SKM-1 treated with dmso at 0.1 percent for 144 hours (cell line): ENCODE data around the gene KIRREL2.

Experiments
- DNase-seq: peaks from one replicate; lab custom pipeline; 2025; ENCODE audit not compliant: unreplicated experiment; lab: John Stamatoyannopoulos, UW

The KIRREL2 gene

DNA sequence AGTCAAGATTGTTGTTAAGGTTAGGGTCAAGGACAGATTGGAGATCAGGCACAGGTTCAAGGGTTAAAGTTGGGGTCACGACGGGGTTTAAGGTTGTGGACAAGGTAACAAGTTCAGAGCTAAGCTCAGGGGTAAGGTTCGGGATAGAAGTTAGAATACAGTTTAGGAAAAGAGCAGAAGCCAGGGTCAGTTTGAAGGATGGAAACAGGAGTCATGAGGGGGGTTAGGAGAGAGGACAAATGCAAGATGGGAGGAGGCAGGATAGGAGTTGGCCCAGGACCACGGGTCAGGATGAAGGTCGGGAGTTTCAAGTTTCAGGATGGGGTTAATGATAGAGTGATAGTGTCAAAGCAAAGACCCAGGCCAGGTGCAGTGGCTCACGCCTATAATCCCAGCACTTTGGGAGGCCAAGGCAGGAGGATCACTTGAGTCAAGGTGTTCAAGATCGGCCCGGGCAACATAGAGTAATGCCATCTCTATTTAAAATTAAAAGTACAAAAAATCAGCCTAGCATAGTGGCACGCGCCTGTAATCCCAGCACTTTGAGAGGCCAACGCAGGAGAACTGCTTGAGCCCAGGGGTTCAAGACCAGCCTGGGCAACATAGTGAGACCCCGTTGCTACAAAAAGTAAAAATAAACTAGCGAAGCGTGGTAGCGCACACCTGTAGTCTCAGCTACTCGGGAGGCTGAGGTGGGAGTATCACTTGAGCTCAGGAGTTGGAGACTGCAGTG is 12.1 kb upstream of the KIRREL2 start:
- no peak for DNase-seq

DNA sequence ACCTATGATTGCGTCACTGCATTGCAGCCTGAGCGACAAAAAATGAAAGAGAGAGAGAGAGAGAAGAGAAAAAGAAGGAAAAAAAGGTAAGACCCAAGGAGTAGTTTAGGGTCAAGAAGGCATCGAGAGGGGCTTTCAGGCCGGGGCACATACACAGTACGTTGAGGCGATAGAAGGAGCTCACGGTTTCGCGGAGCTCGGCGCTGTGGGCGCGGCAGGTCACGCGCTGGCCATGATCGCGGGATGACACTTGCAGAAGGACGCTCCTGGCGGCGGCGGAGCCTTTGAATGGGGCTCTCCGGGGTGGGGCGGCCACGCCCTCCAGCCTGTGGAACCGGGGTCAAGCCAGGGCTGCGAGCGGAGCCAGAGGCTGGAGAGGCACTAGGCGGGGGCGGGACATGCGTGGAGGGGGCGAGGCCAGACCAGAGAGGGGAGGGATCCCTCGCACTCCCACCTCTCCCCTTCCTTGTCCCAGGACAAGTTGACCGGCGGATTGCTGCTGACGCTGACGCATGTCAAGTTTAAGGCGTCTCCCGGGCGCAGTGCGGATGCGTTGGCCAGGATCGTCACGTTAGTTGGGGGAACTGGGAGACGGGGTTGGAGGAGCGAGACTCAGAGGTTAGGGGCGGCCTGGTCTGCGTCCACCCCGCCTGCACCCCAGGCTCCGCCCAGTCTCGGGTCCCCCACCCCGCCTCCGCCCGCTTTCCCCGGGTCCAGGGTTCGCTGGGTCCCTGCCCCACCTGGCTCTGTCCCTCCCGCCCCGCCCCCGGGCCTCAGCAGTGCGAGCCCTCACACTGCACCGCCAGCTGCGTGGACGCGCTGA is 11.3 kb upstream of the KIRREL2 start:
- DNase-seq: no peak

DNA sequence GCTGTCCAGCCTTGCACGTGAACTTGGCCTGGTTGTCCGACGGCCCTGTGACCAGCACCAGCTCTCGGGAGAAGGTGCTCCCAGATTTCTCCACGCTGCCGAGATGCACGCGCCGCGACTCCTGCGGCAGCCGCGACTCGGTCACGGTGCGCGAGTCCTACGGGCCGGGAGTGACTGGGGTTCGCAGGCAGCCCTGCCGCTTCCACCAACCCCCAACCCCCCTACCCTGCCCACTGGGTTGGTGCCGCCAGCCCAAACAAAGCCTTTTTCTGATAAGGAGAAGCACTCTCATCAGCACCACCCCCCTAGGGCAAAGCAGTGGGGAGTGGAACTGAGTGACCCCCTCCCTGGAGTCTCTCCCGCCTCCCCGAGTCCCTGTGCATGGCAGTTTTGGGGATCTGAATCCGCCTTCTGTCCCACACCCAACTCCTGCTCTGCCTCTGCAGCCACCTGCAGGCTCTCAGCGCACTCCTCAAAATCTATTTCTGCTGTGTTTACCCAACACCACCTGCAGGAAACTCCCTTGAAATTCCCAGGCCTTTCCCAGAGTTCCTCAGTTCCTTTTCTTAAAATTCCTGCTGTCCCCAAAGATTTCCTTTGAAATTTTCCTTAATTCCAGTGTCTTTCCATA is 10.6 kb upstream of the KIRREL2 start:
- DNase-seq: no peak

DNA sequence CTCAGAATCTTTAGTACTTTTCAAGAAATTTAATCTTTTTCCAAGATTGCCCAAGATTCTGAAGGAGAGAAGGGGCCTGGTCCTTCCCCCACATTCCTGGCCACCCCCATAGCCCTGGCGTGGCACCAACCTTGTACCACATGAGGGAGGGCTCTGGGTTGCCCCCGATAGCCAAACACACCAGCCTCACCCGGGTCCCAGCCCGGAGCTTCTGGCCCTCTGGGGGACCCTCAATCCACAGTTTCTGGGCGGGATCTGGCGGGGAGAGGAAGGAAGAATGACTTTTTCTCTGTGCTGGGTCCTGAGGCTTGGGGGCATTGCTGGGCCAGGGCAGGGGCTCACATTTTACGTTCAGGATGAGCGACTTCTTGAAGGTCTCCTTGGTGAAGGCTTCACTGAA is 8.8 kb upstream of the KIRREL2 start:
- DNase-seq: no peak

DNA sequence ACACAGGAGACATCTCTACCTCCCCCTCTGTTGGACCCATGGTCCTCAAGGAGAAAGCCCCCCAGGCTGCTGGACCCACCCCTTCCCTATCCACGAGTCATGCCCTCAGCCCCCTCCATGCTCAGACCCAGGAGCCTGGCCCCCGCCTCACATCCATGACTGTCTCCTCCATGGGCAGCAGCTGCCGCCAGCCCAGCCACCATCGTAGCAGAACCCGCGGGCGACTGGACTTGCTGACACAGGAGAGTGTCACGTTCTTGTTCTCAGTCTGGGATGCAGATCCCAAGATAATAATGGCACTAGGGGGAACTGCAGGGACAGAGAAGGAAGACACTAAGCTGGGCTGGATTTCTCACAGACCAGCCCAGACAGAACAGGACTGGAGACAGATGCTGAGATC is 8.2 kb upstream of the KIRREL2 start:
- no peak for DNase-seq

DNA sequence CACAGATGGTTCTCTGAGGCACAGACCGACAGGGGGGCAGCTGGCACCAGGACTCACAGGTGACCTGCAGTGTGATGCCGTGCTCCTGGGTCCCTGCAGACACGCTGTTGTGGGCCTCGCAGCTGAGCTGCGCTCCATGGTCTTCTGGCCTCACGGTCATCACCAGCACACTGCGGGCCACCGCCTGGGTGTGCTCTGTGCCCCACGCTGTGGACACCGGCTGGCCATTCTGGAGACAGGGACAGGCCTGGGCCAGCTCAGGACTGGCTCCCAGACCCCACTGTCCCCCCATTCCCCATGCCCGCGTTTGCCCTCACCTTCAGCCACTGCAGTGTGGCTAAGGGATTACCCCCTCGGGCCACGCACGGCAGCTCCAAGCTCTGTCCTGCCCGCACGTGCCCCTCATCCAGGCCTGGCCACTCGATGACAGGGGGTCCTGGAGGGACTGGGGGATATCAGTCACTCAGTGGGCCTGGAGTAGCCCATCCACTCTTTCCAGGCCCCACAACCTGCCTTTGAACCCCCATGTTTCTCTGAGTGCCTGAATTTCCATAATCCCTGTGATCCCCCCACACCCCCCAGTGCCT is 7.7 kb upstream of the KIRREL2 start:
- no peak for DNase-seq

DNA sequence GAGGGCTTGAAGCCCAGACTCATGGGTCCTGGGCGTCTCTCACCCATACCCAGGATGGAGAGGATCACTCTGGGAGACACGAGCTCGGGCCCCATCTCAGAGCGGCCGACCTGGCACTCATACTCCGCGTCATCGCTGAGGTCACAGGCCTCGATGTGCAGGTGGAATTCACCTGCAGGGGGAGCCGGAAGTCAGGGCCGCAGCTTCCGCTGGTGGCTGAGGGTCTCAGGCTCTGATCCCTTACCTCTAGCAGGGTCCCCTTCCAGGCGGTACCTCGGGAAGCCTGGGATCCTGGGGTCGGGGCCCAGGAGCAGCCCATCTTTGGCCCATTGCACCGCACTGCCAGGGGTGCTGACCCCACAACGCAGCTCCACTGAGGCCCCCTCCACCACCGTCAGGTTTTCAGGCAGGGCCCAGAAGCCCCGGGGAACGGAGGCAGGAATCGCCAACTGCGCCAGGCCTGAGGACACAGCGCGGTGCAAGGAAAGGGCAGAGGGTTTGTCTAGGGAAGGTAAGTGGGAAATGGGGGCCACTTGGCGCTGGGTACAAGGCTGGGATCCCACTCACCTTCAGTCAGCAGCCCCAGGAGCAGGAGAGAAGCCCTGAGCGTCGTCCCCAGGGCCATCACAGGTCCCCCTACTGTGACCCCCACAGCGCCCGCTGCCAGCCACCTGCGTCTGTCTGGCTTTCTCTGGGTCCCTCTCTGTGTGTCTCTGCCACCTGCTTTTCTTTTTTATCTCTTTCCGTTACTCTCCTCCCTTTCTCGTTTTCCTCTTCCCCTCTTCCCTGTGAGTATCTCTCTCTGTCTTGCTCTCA is 5.3 kb upstream of the KIRREL2 start:
- DNase-seq: no peak

DNA sequence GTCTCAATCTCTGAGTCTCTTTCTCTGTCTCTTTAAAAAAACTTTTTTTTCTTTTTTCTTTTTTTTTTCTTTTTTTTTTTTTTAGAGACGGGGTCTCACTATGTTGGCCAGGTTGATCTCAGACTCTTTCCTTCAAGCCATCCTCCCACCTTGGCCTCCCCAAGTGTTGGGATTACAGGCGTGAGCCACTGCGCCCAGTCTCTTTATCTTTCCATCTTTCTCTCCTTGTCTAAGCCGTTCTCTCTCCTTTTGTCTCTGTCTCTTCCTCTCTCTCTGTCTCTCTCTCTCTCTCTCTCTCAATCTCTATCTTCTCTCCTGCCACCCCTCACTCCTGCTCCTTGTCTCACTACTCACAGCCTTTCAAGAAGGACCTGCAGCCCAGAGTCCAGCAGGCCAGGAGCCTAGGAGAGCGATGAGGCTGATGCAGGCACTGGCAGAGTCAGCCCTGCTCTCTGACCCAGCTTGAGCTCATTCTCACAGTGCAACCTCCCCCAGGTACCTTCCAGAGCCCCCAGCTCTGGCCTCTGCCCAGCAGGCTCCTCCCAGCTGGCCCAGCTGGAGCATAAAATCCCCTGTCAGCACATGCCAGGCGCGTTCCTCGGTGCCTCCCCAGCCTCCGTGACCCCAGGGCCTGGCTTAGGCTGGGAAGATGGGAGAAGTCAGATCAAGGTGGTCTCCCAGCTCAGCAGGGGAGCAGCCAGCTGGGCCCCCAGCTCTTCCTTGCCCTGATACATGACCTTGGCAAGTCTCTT is 4.5 kb upstream of the KIRREL2 start, which contains the start of gene NPHS1:
Gene NPHS1 (minus strand): TSS at position 476 of the 752 bp plus-strand sequence. CDS start 667 bp downstream, outside the sequence.
- DNase-seq: no peak

DNA sequence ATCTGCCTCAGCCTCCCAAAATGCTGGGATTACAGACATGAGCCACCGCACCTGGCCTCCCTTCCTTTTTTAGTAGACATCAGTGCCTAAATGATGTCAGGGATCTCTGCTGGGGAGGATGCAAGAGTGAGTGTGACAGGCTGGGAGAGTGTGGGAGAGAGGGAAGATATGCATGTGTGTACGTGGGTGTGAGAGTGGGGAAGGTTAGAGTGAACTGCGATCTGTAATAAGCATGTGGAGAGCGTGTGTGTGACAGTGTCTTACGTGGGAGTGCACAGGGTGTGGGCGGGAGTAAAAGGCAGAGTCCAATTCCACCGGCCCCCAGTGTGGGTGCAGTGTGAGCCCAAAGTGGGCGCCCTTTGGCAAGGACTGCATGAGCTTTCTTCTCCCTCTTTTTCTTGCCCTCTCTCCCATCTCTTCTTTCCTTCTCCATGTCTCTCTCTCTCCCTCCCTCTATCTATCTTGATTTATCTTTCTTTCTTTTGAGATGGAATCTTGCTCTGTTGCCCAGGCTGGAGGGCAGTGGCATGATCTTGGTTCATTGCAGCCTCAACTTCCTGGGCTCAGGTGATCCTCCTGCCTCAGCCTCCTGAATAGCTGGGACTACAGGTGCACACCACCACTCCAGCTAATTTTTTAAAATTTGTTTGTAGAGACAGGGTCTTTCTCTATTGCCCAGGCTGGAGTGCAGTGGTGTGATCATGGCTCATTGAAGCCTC is 3.5 kb upstream of the KIRREL2 start:
- no peak for DNase-seq

DNA sequence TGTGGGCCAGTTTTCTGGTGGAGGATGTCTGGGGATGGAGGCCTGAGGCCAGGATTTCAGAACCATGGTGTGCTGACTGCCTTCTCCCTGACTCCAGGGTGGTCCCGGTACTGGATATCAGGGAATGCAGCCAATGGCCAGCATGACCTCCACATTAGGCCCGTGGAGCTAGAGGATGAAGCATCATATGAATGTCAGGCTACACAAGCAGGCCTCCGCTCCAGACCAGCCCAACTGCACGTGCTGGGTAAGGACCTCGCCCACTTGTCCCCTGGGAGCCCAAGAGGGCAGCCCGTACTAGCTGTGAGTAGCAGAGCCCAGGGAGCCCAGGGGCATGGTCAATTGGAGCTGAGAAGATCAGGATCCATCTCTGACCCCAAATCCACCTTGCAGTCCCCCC is 1.6 kb downstream of the KIRREL2 start:
- no peak for DNase-seq

DNA sequence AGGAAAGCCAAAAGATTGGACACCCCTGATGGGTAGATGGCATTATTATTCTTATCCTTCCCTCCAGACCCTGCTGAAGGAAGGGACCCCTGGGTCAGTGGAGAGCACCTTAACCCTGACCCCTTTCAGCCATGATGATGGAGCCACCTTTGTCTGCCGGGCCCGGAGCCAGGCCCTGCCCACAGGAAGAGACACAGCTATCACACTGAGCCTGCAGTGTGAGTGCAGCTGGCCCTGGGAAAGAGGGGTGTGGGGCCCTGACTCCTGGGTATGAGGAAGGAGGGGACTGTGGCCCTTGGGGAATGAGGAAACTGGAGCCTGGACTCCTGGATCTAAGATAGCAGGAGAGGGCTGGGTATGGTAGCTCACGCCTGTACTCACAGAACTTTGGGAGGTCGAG is 2.7 kb downstream of the KIRREL2 start:
- no peak for DNase-seq

DNA sequence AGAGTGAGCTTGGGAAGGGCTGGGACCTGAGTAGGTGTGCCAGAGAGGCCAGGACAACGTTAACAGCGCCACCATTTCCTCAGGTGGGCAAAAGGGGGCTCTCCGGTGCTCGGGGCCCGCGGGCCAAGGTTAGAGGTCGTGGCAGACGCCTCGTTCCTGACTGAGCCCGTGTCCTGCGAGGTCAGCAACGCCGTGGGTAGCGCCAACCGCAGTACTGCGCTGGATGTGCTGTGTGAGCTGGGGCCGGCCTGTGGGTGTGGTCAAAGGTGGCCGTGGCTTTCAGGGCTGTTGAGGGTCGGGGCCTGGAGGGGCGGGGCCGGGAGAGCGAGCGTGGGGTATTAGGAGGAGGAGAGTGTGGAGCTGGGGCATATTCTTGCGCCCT is 3.7 kb downstream of the KIRREL2 start:
- no peak for DNase-seq

DNA sequence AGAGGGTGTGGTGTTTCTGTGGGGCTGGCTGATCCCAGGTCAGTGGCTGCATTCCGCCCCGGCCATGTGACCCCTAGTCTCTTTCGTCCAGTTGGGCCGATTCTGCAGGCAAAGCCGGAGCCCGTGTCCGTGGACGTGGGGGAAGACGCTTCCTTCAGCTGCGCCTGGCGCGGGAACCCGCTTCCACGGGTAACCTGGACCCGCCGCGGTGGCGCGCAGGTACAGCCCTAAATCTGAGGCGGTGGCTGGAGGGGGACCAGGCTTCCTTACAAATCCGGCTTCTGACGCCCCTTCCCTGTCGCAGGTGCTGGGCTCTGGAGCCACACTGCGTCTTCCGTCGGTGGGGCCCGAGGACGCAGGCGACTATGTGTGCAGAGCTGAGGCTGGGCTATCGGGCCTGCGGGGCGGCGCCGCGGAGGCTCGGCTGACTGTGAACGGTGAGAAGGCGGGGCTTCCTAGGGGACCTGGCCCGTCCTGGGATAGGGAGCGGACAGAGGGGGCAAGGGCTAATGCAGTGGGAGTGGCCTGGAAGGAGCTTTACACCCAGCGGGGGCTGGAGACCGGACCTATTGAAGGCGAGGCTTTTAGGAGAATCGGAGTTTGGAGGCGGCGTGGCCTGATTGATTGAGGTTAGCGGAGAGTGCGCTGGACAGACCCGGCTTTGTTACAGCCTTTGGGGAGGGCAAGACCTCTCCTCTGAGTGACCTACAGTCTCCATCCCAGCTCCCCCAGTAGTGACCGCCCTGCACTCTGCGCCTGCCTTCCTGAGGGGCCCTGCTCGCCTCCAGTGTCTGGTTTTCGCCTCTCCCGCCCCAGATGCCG is 4.3 kb downstream of the KIRREL2 start:
- DNase-seq: no peak

DNA sequence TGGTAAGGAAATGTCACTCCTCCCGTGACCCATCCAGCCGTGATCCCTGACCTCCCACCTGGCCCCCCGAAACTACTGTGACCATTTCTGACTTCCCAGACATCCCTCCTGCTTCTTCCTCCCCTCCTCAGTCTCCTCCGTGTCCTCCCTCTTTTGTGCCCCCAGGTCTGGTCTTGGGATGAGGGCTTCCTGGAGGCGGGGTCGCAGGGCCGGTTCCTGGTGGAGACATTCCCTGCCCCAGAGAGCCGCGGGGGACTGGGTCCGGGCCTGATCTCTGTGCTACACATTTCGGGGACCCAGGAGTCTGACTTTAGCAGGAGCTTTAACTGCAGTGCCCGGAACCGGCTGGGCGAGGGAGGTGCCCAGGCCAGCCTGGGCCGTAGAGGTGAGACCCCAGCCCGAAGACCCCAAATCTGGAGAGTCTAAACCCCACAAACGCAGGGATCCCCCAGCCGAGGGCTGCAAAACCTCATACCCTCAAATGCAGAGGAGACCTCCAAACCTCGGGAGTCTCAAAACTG is 5.0 kb downstream of the KIRREL2 start:
- DNase-seq: no peak

DNA sequence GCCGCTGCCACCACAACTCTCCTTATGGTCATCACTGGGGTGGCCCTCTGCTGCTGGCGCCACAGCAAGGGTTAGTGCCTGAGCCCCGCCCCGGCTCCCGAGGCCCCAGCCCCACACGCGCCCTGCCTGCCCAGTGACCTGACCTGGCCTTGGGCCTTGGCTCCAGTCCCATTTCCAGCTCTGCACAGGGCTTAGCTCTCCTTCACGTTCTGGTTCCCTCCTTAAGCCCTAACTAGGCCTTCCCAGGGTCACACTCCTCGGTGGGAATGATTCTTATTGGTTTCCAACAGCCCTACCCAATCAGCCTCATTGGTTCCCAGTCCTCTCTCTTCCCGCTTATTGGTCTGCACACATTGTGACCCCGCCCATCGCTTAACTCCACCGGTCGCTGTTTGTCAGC is 5.8 kb downstream of the KIRREL2 start:
- DNase-seq: no peak

DNA sequence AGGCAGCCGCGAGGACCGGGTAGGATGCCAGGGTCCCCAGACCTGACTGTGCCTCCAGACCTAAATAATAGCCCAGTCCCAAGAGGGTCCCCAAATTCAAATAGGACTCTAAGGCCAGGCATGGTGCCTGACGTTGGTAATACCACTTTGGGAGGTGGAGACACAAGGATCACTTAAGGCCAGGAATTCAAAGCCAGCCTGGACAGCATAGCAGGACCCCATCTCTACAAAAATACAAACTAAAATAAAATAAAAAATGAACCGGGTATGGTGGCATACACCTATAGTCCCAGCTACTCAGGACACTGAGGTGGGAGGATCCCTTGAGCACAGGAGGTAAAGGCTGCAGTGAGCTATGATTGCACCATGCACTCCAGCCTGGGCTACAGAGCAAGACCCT is 6.3 kb downstream of the KIRREL2 start:
- no peak for DNase-seq

DNA sequence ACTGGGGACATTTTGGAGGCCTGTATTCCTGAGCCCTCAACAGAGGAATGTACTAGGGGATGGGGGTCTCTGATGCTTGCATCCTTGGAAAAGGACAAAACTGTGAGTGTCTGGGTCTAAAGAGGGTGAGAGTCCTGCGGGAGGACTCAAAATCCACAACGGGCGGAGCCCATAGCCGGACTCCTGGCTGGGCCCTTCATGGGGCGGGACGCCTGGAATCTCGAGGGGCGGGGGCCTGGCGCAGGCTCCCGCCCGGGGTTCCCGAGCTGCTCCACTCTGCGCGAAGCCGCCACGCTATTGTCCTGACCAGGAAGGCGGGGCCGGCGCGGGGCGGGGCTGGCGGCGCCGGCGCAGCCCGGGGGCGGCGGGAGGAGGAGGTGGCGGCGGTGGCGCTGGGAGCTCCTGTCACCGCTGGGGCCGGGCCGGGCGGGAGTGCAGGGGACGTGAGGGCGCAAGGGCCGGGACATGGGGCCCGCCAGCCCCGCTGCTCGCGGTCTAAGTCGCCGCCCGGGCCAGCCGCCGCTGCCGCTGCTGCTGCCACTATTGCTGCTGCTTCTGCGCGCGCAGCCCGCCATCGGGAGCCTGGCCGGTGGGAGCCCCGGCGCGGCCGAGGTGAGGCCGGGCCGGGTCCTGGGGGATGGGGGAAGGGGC is 11.6 kb downstream of the KIRREL2 start, which contains the start of gene APLP1:
Gene APLP1 (plus strand): TSS at position 403 of the 651 bp plus-strand sequence. CDS start 63 bp downstream, at position 466.
- no peak for DNase-seq
